ENCODE measurements around the gene DISP1.

DNA sequence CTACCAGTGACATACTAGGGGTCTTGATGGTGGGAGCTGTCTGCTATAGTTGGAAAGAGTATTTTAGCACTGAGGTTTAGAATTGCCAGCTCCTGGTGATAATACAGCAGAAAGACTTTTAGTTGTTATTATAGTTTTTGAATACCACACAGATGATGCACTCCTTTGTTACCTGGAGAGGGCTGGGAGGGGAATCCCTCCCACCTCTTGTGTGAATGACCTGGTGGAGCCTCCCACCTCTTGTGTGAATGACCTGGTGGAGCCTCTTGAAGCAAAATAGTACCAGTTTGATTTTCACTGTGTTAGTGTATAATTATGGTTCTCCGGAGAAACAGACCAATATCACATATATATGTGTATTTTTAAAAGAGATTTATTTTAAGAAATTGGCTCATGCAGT, 3.3 kb downstream of the DISP1 start:
- TF ChIP-seq, protein P1, sequence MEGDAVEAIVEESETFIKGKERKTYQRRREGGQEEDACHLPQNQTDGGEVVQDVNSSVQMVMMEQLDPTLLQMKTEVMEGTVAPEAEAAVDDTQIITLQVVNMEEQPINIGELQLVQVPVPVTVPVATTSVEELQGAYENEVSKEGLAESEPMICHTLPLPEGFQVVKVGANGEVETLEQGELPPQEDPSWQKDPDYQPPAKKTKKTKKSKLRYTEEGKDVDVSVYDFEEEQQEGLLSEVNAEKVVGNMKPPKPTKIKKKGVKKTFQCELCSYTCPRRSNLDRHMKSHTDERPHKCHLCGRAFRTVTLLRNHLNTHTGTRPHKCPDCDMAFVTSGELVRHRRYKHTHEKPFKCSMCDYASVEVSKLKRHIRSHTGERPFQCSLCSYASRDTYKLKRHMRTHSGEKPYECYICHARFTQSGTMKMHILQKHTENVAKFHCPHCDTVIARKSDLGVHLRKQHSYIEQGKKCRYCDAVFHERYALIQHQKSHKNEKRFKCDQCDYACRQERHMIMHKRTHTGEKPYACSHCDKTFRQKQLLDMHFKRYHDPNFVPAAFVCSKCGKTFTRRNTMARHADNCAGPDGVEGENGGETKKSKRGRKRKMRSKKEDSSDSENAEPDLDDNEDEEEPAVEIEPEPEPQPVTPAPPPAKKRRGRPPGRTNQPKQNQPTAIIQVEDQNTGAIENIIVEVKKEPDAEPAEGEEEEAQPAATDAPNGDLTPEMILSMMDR (conservative IDR thresholded peaks at IDR 0.05; ENCODE audit: low read depth, low read length) = no peak
- TF ChIP-seq EZH2phosphoT487 (IDR thresholded peaks at IDR 0.05; ENCODE audit: borderline replicate concordance, low read length) (no peak), EZH2 (IDR thresholded peaks at IDR 0.05; ENCODE audit: low read length, unreplicated experiment) (no peak)

All from PC-3 (cell line).